ENCODE results near the gene ERAP2.
"Not testable (repeated sequence)": the region's sequence is repeated elsewhere in the genome, so short reads cannot be mapped to it uniquely, and the experiment has no call there.

The ERAP2 gene, protein sequence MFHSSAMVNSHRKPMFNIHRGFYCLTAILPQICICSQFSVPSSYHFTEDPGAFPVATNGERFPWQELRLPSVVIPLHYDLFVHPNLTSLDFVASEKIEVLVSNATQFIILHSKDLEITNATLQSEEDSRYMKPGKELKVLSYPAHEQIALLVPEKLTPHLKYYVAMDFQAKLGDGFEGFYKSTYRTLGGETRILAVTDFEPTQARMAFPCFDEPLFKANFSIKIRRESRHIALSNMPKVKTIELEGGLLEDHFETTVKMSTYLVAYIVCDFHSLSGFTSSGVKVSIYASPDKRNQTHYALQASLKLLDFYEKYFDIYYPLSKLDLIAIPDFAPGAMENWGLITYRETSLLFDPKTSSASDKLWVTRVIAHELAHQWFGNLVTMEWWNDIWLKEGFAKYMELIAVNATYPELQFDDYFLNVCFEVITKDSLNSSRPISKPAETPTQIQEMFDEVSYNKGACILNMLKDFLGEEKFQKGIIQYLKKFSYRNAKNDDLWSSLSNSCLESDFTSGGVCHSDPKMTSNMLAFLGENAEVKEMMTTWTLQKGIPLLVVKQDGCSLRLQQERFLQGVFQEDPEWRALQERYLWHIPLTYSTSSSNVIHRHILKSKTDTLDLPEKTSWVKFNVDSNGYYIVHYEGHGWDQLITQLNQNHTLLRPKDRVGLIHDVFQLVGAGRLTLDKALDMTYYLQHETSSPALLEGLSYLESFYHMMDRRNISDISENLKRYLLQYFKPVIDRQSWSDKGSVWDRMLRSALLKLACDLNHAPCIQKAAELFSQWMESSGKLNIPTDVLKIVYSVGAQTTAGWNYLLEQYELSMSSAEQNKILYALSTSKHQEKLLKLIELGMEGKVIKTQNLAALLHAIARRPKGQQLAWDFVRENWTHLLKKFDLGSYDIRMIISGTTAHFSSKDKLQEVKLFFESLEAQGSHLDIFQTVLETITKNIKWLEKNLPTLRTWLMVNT

GRCh38 chr5:96876292-96876850 is at the start of gene ERAP2:
TSS of gene ERAP2 (plus strand) at chr5:96876500. CDS start at chr5:96879686, 3,186 bp downstream.
- no peak for DNase-seq (ENCODE audit: low read depth in 2 of 2)

DNA sequence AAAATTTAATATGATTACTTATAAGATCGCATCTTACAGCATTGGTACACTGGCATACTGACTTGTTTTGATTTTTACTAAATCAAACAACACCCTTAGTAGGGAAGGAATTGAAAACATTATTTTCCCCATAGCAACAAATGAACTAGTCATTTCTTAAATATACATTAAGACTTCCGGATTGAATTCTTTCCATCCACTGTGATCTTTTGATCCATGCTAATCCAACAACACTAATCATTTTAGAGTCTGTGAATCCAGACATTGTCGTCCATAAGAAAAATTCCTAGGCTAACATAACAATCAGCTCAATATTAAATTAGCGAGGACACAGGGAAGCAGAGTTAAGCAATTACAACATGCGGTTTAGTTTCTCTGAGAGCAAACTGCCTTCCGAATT is 47.0 kb upstream of the ERAP2 start:
- no peak for DNase-seq (ENCODE audit: low read depth in 2 of 2)

- DNase-seq (ENCODE audit: low read depth in 2 of 2), result no peak
Observed at GRCh38 chr5:96834016-96834415, 42.3 kb upstream of the ERAP2 start.

GRCh38 chr5:96835791-96836191 is 40.5 kb upstream of the ERAP2 start:
- DNase-seq (ENCODE audit: low read depth in 2 of 2), result no peak

DNA sequence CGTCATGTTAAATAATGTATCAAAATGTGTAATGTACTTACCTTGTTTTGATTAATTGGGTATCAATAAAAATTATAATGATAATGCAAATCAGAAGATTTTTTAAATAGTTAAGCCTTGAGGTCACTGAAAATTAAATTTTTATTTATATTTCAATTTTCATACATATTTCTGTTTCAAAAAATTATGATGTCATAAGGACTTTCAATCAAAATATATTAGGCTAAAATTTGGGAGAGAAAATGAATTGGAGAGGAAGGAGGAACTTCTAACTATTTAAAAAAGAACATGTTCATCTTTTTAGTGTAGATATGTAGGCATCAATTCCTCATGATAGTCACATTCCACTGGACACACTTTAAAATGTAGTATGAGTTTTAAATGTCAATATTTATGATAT is 39.5 kb upstream of the ERAP2 start:
- DNase-seq (ENCODE audit: low read depth in 2 of 2), result no peak

DNA sequence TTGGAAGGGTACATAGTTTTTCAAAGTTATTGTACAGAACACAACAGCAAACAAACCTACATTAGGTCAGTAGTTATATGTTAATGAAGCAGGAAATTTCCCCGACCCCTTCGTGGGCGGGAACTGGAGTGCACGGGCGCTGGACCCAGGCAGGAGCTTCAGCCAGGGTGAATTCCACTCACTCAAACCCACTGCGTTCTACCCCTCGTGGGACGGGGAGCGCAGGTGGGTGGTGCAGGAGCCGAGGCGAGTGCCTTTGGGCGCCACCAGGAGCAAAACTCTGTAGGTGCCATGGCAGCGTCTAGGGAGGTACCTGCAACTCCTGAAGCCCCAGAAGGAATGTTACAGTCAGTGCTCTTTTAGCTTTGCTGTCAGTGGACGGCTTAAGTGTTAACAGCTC is 39.0 kb upstream of the ERAP2 start:
- no peak for DNase-seq (ENCODE audit: low read depth in 2 of 2)

GRCh38 chr5:96838201-96839070 is 37.9 kb upstream of the ERAP2 start:
- no peak for DNase-seq (ENCODE audit: low read depth in 2 of 2)

DNA sequence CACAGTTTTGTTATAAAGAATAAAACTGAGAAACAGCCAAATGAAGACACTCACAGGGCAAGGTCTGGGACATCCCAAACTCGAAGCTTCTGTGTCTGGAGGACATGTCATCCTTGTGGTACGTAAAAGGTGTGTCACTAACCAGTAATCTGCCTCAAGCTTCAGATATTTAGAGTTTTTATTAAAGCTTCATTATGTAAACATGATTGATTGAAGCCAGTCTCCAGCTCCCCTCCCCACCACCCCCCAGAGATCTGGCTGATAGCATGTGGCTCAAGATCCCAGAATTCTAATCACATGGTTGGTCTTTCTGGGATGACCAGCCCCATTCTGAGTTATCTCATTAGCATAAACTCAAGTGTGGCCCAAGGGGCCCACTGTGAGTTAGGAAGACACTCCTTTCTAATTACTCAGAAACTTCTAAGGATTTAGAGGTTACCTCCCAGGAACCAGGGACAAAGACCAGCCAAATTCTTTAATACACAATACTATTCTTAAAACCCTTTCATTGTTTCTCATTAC is 37.2 kb upstream of the ERAP2 start:
- no peak for DNase-seq (ENCODE audit: low read depth in 2 of 2)

DNA sequence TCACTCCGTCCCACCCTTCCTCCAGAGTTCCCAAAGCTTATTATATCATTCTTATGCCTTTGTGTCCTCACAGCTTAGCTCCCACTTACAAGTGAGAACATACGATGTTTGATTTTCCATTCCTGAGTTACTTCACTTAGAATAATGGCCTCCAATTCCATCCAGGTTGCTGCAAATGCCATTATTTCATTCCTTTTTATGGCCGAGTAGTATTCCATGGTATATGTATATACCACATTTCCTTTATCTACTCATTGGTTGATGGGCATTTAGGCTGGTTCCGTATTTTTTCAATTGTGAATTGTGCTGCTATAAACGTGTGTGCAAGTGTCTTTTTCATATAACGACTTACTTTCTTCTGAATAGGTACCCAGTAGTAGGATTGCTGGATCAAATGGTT is 34.4 kb upstream of the ERAP2 start:
- not testable (repeated sequence) for DNase-seq (ENCODE audit: low read depth in 2 of 2)

DNA sequence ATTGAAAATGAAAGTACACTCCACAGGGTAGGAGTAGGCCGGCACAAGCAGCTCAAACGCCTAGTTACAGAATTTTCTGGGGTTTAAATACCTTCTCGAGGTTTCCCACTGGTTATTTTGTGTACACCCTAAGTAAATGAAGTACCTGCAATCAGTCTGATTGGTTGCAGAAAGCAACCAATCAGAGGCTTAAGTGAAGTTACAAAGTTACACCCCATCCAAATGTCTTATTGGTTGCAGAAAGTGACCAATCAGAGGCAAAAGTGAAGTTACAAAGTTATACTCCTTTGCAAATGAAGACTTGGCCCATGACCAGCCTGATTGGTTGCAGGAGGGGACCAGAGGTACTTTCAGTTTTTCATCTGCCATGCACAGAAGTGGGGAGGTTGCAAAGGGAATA is 33.2 kb upstream of the ERAP2 start:
- no peak for DNase-seq (ENCODE audit: low read depth in 2 of 2)

GRCh38 chr5:96844481-96844990 is 31.8 kb upstream of the ERAP2 start:
- no peak for DNase-seq (ENCODE audit: low read depth in 2 of 2)

- no peak for DNase-seq (ENCODE audit: low read depth in 2 of 2)
Observed at GRCh38 chr5:96851312-96852062, 24.8 kb upstream of the ERAP2 start.

DNA sequence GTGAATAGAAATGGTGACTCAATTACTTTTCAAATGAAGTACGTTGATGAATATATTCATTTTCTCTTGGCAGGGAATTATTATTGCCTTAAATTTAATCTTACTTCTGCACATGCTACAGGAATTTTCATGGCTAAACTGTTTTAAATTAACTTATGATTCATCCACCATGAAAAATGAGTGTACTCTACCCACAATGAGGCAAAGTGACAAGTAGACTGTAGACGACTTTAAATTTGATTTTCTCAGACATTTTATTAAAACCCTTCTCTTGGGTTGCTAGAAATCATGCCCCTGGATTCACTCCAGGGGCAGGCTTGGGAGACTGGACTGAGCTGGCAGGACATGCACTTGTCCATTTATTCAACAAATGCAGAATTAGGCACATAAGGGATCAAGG is 23.5 kb upstream of the ERAP2 start:
- DNase-seq (ENCODE audit: low read depth in 2 of 2), result no peak

DNA sequence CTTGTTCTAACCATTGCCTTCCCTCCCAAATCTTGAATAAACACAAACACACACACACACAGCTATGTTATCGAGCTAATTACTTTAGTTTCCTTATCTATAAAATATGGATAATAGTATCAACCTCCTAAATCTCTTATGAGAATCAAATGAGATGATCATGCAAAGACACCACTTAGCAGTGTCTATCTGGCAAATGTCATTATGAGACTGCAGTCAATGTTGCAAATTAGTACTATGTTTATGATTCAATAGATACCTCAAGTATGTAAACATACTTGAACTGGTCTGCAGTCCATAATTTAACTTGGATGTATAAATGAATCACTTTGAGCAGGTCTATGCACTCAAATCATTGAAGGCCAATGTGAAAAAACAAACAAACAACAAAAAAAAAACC is 22.2 kb upstream of the ERAP2 start:
- DNase-seq (ENCODE audit: low read depth in 2 of 2), result no peak

GRCh38 chr5:96855031-96855872 is 21.0 kb upstream of the ERAP2 start:
- DNase-seq (ENCODE audit: low read depth in 2 of 2), result no peak

DNA sequence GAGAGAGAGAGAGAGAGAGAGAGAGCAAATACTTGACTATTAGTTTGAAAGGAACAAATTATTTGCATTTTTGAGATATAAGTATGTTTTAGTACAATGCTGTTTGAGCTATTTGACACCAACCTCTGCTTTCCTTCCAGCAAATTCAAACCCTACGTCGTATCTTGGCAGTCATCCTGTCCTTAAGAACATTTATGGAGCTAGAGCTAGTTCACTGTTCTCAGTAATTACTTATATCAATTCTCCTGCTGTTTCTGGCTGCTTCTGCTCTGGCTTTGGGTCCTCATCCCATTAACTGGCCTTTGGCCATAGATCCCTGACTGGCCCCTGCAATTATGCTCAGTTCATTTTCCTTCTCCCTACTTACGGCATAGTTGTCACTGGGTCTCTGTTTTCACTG is 19.9 kb upstream of the ERAP2 start:
- DNase-seq (ENCODE audit: low read depth in 2 of 2), result no peak

DNA sequence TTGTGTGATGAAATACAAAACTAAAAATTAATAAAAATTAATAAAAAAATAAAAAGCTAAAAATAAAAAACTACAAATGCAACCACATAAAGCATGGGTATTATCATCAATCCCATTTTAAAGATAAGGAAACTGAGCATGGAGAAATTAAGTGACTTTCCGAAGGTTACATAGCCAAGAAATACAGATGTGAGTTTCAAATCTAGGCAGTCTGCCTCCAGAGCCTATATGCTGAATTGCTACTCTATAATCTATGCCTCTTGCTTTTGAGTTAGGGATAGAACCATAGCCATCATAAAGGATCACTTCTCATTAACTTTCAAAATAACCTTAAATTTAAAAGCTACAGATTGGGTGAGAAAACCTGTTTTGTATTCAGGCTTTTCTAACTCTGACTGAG is 18.8 kb upstream of the ERAP2 start:
- DNase-seq (ENCODE audit: low read depth in 2 of 2), result no peak

DNA sequence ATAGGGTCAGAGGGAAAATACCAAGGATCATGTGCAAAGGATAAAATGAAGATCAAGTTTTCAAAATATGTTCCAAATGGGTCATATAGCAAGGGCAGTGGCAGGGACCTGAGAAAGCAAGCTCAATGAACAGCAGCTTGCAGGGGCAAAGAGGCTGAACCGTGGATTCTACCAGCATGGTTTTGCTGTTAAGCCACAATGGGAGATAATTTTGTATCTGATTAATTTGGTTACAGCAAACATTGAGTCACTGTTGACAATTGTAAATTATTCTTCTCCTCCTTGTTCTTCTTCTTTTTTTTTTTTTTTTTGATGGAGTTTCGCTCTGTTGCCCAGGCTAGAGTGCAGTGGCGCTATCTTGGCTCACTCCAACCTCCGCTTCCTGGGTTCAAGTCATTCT is 18.4 kb upstream of the ERAP2 start:
- no peak for DNase-seq (ENCODE audit: low read depth in 2 of 2)

DNA sequence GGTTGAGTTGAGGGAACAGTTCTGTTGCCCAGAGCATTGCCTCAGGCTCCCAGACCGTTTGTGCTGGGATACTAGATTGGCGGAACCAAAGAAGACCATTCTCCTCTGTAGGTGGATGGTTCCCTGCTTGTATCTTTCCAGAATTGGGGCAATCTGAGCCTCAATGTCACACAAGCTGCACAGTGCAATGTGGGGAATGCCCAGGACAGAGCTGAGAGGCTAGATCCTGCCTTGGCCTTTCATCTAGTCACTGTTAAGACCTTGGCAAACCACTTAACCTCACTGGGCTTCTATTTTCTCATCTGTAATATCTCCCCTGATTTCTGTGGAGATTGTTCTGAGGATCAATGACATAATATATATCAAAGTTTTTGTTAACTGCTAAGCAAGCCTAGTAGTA is 16.9 kb upstream of the ERAP2 start:
- no peak for DNase-seq (ENCODE audit: low read depth in 2 of 2)
